ENCODE results near the gene ZNF383.
A peak's percentile ranks its signal among the peaks of the same experiment; 100 is the strongest.
"Not testable (repeated sequence)": the region's sequence is repeated elsewhere in the genome, so short reads cannot be mapped to it uniquely, and the experiment has no call there.

ZNF383 gene

DNA sequence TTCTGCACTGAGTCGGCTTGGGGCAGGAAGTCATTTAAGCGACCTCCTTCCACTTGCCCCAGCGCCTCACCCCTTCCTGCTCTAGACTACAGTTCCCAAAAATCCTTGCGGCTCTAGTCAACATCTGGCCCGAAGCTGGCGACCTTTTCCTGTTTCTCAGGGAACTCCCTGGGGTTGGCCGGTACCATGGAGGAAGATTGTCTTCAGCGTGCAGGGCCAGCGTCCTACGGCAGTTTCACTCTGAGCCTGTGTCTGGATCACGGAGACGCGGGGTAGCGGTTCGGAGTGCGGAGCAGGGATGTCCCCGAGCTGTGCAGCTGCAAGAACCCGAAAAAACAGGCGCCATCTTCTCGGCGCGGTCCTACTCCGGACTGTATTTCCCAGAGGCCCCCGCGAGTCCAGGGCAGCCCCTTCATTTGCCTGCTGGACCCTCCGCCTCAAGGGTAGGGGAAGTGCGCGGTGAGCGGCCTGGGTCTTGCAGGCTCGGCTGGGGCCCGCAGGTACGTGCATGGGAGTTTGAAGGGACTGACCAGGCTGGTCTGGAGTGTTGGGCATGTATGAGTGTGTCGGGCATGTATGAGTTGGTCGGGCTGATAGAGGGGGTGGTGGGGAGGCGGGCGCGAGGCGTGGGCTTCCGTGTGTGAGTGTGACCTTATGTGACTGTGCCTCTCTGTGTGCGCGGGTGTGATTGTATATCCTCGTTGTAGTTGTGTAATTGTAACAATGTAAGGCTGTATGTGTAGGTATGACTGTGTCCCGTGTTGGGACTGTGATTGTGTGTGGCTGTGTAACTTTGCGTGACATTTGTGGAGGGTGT is at the start of gene ZNF383:
TSS of gene ZNF383 (plus strand) at position 440 of the 817 bp plus-strand sequence. CDS start 12,240 bp downstream, outside the sequence.
- DNase-seq (ENCODE audit: low read depth, low spot score) = peak; percentile 81
- no peaks in the 10 kb centered on the region for H3K27me3 ChIP-seq (ENCODE audit: insufficient read depth, insufficient read length)
- H3K36me3 ChIP-seq (ENCODE audit: insufficient read depth, insufficient read length, low read length) = peaks cover 15% of the 10 kb centered on the region
- H3K9me3 ChIP-seq (ENCODE audit: insufficient read depth, low read length) = no peaks in the 10 kb centered on the region
- H3K4me3 ChIP-seq (ENCODE audit: insufficient read length, low read depth) = peak within 1 kb of the TSS; percentile 82
- H3K9ac ChIP-seq (ENCODE audit: insufficient read length, low read depth) = peak within 1 kb of the TSS; percentile 92
- H3K4me1 ChIP-seq (ENCODE audit: insufficient read depth, insufficient read length) = no peaks in the 10 kb centered on the region
- TF ChIP-seq SUZ12 (IDR thresholded peaks at IDR 0.05; ENCODE audit: extremely low read depth, insufficient read depth, insufficient read length) (no peak), ZNF274 (IDR thresholded peaks at IDR 0.05; ENCODE audit: low read depth, low read length) (no peak), YY1 (IDR thresholded peaks at IDR 0.05; ENCODE audit: insufficient read depth, insufficient read length) (peak; percentile 74)

DNA sequence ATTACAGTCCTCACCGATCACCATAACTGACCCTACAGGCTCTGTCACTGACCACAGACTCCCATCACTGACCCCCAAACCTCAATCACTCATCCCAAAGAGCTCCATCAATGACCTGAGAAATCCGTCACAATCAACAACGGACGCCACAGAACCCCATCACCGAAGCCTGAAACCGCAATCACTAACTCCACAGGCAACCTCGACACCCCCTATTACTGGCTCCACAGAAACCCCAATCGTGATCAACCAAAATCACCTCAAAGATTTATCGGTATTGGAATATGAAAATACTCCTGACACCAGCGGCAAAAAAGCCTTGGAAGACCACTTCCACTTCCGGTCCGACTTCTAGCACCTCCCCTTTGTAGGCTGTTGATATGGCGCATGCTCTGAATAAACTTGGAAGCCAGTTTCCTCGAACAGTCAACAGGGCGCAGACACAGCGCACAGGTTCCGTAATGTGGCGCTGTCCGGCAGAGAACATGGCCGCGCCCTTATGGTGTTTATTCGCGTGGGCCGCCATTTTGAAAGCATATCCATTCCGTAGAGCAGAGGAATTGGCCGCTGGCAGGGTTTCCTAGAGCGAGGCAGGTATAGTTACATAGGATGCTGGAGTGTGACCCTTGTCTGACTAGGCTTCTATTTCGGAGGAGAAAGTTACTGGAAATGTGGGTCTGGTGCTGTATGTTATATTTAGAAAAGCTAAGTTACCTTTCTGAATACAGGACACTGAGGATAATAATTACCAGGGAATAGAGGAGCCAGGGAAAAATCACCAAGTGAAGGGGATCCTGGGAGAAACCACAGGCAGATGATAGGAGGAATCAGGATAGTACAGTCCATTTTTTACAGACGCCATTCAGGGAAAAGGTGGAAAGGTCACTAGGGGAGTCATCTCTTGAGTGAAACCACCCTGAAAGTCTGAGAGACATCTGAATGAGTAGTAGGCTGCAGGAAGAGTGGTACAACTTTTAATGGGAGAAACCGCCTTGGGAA is 45.3 kb upstream of the ZNF383 start, which contains the start of gene ZNF585A:
TSS of gene ZNF585A (minus strand) at position 328 of the 999 bp plus-strand sequence. CDS start 2,785 bp downstream, outside the sequence.
- no peaks in the 10 kb centered on the region for H3K4me1 ChIP-seq (ENCODE audit: insufficient read depth, insufficient read length)
- H3K4me3 ChIP-seq (ENCODE audit: insufficient read length, low read depth) = peak within 1 kb of the TSS; percentile 77
- peaks cover 22% of the 10 kb centered on the region for H3K36me3 ChIP-seq (ENCODE audit: insufficient read depth, insufficient read length, low read length)
- peak within 1 kb of the TSS; percentile 75 for H3K9ac ChIP-seq (ENCODE audit: insufficient read length, low read depth)
- H3K9me3 ChIP-seq (ENCODE audit: insufficient read depth, low read length) = no peaks in the 10 kb centered on the region
- TF ChIP-seq ZNF274 (IDR thresholded peaks at IDR 0.05; ENCODE audit: low read depth, low read length) (no peak), YY1 (IDR thresholded peaks at IDR 0.05; ENCODE audit: insufficient read depth, insufficient read length) (peak; percentile 99), SUZ12 (IDR thresholded peaks at IDR 0.05; ENCODE audit: extremely low read depth, insufficient read depth, insufficient read length) (no peak)
- DNase-seq (ENCODE audit: low read depth, low spot score) = peak; percentile 86
- no peaks in the 10 kb centered on the region for H3K27me3 ChIP-seq (ENCODE audit: insufficient read depth, insufficient read length)

DNA sequence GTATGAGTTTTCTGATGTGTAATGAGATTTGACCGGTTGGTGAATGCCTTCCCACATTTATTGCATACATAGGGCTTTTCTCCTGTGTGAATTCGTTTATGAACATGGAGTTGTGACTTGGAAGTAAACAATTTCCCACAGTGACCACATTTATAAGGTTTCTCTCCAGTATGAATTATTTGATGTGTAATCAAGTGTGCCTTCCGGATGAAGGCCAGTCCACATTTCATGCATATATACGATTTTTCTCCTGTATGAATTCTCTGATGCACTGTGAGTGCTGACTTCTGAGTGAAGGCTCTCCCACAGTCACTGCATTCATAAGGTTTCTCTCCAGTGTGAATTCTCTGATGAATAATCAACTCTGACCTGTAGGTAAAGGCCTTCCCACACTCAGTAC is 31.9 kb upstream of the ZNF383 start:
- H3K4me1 ChIP-seq (ENCODE audit: insufficient read depth, insufficient read length); H3K27me3 ChIP-seq (ENCODE audit: insufficient read depth, insufficient read length); H3K9ac ChIP-seq (ENCODE audit: insufficient read length, low read depth); DNase-seq (ENCODE audit: low read depth, low spot score); H3K4me3 ChIP-seq (ENCODE audit: insufficient read length, low read depth): not testable (repeated sequence)
- H3K9me3 ChIP-seq (ENCODE audit: insufficient read depth, low read length) = peaks cover 12% of the 10 kb centered on the region; the same call in 1 of the 2 replicates
- peaks cover 28% of the 10 kb centered on the region for H3K36me3 ChIP-seq (ENCODE audit: insufficient read depth, insufficient read length, low read length)

DNA sequence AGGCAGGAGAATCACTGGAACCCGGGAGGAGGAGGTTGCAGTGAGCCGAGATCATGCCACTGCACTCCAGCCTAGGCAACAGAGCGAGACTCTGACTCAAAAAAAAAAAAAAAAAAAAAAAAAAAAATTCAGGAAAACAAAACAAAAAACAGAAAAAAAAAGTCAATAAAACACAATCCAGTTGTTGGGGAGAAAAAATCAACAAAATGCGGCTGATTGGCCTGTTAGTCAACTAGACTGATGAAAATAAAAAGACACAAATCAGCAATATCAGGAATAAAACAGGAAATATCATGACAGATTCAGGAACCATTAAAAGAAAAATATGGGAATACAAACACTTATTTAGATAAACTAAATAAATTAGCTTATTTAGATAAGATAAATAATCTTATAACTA is 22.8 kb upstream of the ZNF383 start:
- H3K27me3 ChIP-seq (ENCODE audit: insufficient read depth, insufficient read length); H3K36me3 ChIP-seq (ENCODE audit: insufficient read depth, insufficient read length, low read length); H3K9ac ChIP-seq (ENCODE audit: insufficient read length, low read depth); H3K9me3 ChIP-seq (ENCODE audit: insufficient read depth, low read length); H3K4me1 ChIP-seq (ENCODE audit: insufficient read depth, insufficient read length); DNase-seq (ENCODE audit: low read depth, low spot score); H3K4me3 ChIP-seq (ENCODE audit: insufficient read length, low read depth): not testable (repeated sequence)

DNA sequence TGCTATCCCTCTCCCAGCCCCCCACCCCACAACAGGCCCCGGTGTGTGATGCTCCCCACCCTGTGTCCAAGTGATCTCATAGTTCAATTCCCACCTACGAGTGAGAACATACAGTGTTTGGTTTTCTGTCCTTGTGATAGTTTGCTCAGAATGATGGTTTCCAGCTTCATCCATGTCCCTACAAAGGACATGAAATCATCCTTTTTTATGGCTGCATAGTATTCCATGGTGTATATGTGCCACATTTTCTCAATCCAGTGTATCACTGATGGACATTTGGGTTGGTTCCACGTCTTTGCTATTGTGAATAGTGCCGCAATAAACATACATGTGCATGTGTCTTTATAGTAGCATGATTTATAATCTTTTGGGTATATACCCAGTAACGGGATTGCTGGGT is 20.9 kb upstream of the ZNF383 start:
- not testable (repeated sequence) for H3K4me1 ChIP-seq (ENCODE audit: insufficient read depth, insufficient read length); H3K36me3 ChIP-seq (ENCODE audit: insufficient read depth, insufficient read length, low read length); H3K9me3 ChIP-seq (ENCODE audit: insufficient read depth, low read length); H3K27me3 ChIP-seq (ENCODE audit: insufficient read depth, insufficient read length); DNase-seq (ENCODE audit: low read depth, low spot score); H3K9ac ChIP-seq (ENCODE audit: insufficient read length, low read depth); H3K4me3 ChIP-seq (ENCODE audit: insufficient read length, low read depth)

DNA sequence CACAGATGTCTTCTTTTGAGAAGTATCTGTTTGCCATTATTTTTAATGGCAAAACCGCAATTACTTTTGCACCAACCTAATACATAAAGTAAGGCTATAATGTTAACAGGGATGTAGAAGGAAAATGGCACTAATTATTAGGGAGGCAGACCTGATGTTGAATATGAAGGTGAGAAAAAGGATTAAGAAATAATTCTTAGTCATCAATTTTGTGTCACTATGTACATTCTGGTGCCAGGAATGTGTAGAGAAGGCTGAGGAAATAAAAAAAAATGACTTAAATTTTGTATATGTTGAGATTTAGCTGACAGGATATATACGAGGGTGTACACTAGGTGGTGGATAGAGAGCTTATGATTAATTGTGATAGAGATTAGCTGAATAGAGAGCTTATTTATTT is 20.2 kb upstream of the ZNF383 start:
- no peaks in the 10 kb centered on the region for H3K4me1 ChIP-seq (ENCODE audit: insufficient read depth, insufficient read length)
- no peak overlapping the region for H3K4me3 ChIP-seq (ENCODE audit: insufficient read length, low read depth)
- no peak for DNase-seq (ENCODE audit: low read depth, low spot score)
- H3K9ac ChIP-seq (ENCODE audit: insufficient read length, low read depth) = no peak overlapping the region
- no peaks in the 10 kb centered on the region for H3K27me3 ChIP-seq (ENCODE audit: insufficient read depth, insufficient read length)
- TF ChIP-seq ZNF274 (IDR thresholded peaks at IDR 0.05; ENCODE audit: low read depth, low read length) = no peak
- no peaks in the 10 kb centered on the region for H3K9me3 ChIP-seq (ENCODE audit: insufficient read depth, low read length)
- no peaks in the 10 kb centered on the region for H3K36me3 ChIP-seq (ENCODE audit: insufficient read depth, insufficient read length, low read length)

DNA sequence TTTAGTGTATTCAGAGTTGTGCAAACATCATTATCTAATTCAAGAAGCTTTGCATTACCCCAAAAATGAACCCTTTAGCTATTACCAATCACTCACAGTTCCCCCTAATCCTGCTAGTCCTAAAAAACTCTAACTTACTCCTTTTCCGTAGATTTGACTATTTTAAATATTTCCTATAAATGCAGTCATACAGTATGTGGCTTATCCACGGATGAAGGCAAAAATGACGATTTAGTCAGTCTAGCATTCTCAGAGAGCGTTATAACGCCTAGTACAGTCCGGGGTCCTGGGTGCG is 587 bp upstream of the ZNF383 start:
- Histone ChIP-seq H3K27me3 (ENCODE audit: insufficient read depth, insufficient read length) (no peaks in the 10 kb centered on the region), H3K4me1 (ENCODE audit: insufficient read depth, insufficient read length) (no peaks in the 10 kb centered on the region), H3K9me3 (ENCODE audit: insufficient read depth, low read length) (no peaks in the 10 kb centered on the region), H3K36me3 (ENCODE audit: insufficient read depth, insufficient read length, low read length) (peaks cover 10% of the 10 kb centered on the region), H3K9ac (ENCODE audit: insufficient read length, low read depth) (peak overlapping the region; percentile 51), H3K4me3 (ENCODE audit: insufficient read length, low read depth) (peak overlapping the region; percentile 82)
- DNase-seq (ENCODE audit: low read depth, low spot score) = no peak
- no peak for TF ChIP-seq ZNF274 (IDR thresholded peaks at IDR 0.05; ENCODE audit: low read depth, low read length)
- no peak for TF ChIP-seq YY1 (IDR thresholded peaks at IDR 0.05; ENCODE audit: insufficient read depth, insufficient read length)
- TF ChIP-seq SUZ12 (IDR thresholded peaks at IDR 0.05; ENCODE audit: extremely low read depth, insufficient read depth, insufficient read length) = no peak
